HCT116 (cell line): Measurements from ENCODE around the gene SPTBN1. TPM values are rescaled to one million over a fixed set of nuclear protein-coding genes. Genes with fewer than 3 reads are reported as not detected.

ENCODE experiments used
- ATAC-seq: fragments of 200-7000 bp; cut with Tn5 transposase; 2 replicates; pipeline ENCODE4 v1.9.1; 2020; ENCODE audit warnings: mild to moderate bottlenecking, moderate library complexity
- BruUV-seq: library from RNA; stranded (reverse); fragments of 400-500 nt; replicated peaks from 2 replicates; lab custom pipeline; 2021; lab: Mats Ljungman, UMichigan
- CTCF ChIA-PET: fragments of 300-600 bp; sonication (Branson Sonifier 250); formaldehyde crosslinking; loops from one replicate; lab custom pipeline; 2021; ENCODE audit warnings: antibody characterized with exemption; lab: Charles Lee
- POLR2A ChIA-PET: fragments of 300-600, 350-600 bp; sonication (Branson Sonifier 250); formaldehyde crosslinking; loops from one replicate; lab custom pipeline; 2021; ENCODE audit warnings: antibody characterized with exemption; lab: Charles Lee
- RAD21 ChIA-PET, 2 experiments: fragments of 300-600 bp; sonication (Branson Sonifier 250); formaldehyde crosslinking; loops; one replicate each; lab custom pipeline; 2023; ENCODE audit warnings: low total read pairs in 2 of 2; ENCODE audit not compliant: uncharacterized antibody in 2 of 2, unreplicated experiment in 2 of 2, low non-redundant PET in 1 of 2; lab: Charles Lee
- DNase-seq: peaks from one replicate; pipeline ENCODE4 v3.0.0-alpha.2; 2010; ENCODE audit warnings: low read depth, low spot score
- H2AFZ ChIP-seq: fragments of 200-600 bp; shearing (Covaris generic), sonication (generic); 2 replicates; pipeline ENCODE4 v1.6.1; 2017; ENCODE audit warnings: low read depth, mixed run types, mixed read lengths, antibody characterized with exemption, low read length; ENCODE audit not compliant: poor library complexity, severe bottlenecking
- H3K27ac ChIP-seq: 2 replicates; pipeline ENCODE4 v1.5.1; 2012; ENCODE audit warnings: low read depth, low read length
- H3K27me3 ChIP-seq: fragments of 200-600 bp; sonication (generic); 2 replicates; pipeline ENCODE4 v1.6.1; 2016; ENCODE audit warnings: mixed run types, low read length, mixed read lengths; ENCODE audit not compliant: insufficient read depth
- H3K36me3 ChIP-seq, 2 experiments: fragments of 200-500 bp in 1 of 2; fragments of 200-600 bp in 1 of 2; sonication (Bioruptor generic) in 1 of 2; sonication (generic) in 1 of 2; 2 replicates each; pipeline versions ENCODE4 v1.5.1 to v1.6.1; 2014 to 2016; ENCODE audit warnings: low read length in 2 of 2, inconsistent platforms in 1 of 2, mixed read lengths in 1 of 2, mixed run types in 1 of 2; ENCODE audit not compliant: insufficient read depth in 2 of 2, control insufficient read depth in 1 of 2
- H3K4me1 ChIP-seq, 2 experiments: fragments of 200-600 bp in 1 of 2; sonication (generic) in 1 of 2; 2 replicates each; pipeline versions ENCODE4 v1.5.1 to v1.6.1; 2012 to 2017; ENCODE audit warnings: low read length in 2 of 2, inconsistent platforms in 1 of 2, mild to moderate bottlenecking in 1 of 2, mixed read lengths in 1 of 2, mixed run types in 1 of 2, moderate library complexity in 1 of 2; ENCODE audit not compliant: insufficient read depth in 2 of 2, control insufficient read depth in 1 of 2
- H3K4me2 ChIP-seq: fragments of 200-600 bp; sonication (generic); 2 replicates; pipeline ENCODE4 v1.6.1; 2017; ENCODE audit warnings: mixed run types, low read length, mixed read lengths
- H3K4me3 ChIP-seq, 2 experiments: fragments of 200-600 bp in 1 of 2; sonication (generic) in 1 of 2; replicated peaks in 1 of 2; 2 replicates each; pipeline ENCODE4 v1.5.1; 2011 to 2016; ENCODE audit warnings: low read length in 2 of 2, control low read depth in 1 of 2, low read depth in 1 of 2, mild to moderate bottlenecking in 1 of 2, mixed read lengths in 1 of 2, mixed run types in 1 of 2
- H3K79me2 ChIP-seq: fragments of 200-600 bp; sonication (generic); 2 replicates; pipeline ENCODE4 v1.6.1; 2017; ENCODE audit warnings: mild to moderate bottlenecking, mixed run types, low read length, moderate library complexity, mixed read lengths; ENCODE audit not compliant: insufficient read depth
- H3K9ac ChIP-seq: fragments of 200-600 bp; sonication (generic); 2 replicates; pipeline ENCODE4 v1.6.1; 2016; ENCODE audit warnings: low read length, mixed read lengths
- H3K9me2 ChIP-seq: fragments of 200-600 bp; sonication (generic), shearing (Covaris generic); 2 replicates; pipeline ENCODE4 v1.6.1; 2017; ENCODE audit warnings: mixed run types, mild to moderate bottlenecking, moderate library complexity; ENCODE audit not compliant: insufficient read depth
- H3K9me3 ChIP-seq, 2 experiments: fragments of 200-500 bp in 1 of 2; fragments of 200-600 bp in 1 of 2; sonication (Bioruptor generic) in 1 of 2; sonication (generic) in 1 of 2; 2 replicates each; pipeline ENCODE4 v1.6.1; 2014 to 2017; ENCODE audit warnings: low read length in 2 of 2, mixed read lengths in 2 of 2, inconsistent platforms in 1 of 2, low read depth in 1 of 2, mild to moderate bottlenecking in 1 of 2, mixed run types in 1 of 2, moderate library complexity in 1 of 2; ENCODE audit not compliant: control insufficient read depth in 1 of 2, insufficient read depth in 1 of 2
- H4K20me1 ChIP-seq: fragments of 200-600 bp; sonication (generic), shearing (Covaris generic); 2 replicates; pipeline ENCODE4 v1.6.1; 2017; ENCODE audit warnings: mixed run types, mild to moderate bottlenecking, moderate library complexity; ENCODE audit not compliant: insufficient read depth
- CEBPB ChIP-seq: IDR thresholded peaks from 2 replicates; pipeline ENCODE4 v1.6.1; 2012; ENCODE audit warnings: low read depth
- ELF1 ChIP-seq: IDR thresholded peaks from 2 replicates; pipeline ENCODE4 v1.6.1; 2012; ENCODE audit warnings: low read depth, borderline replicate concordance
- EZH2 ChIP-seq: fragments of 200-600 bp; sonication (generic); IDR thresholded peaks from 2 replicates; pipeline ENCODE4 v1.6.1; 2017; ENCODE audit warnings: antibody characterized with exemption, mixed run types
- FOSL1 ChIP-seq: IDR thresholded peaks from 2 replicates; pipeline ENCODE4 v1.6.1; 2012; ENCODE audit warnings: low read depth
- POLR2AphosphoS5 ChIP-seq: IDR thresholded peaks from 2 replicates; pipeline ENCODE4 v1.6.1; 2011; ENCODE audit warnings: mild to moderate bottlenecking, low read depth, low read length, moderate library complexity
- ZFX ChIP-seq: fragments of 450-650 bp; IDR thresholded peaks from 2 replicates; pipeline ENCODE4 v1.6.1; 2017
- intact Hi-C: fragments of 100-400 bp; cut with micrococcal nuclease; formaldehyde crosslinking; loops from 2 replicates; pipeline ENCODE4 v1.10.0; 2022
- total RNA-seq: library from RNA; stranded (reverse); gene quantifications from one replicate; pipeline ENCODE4 v1.2.1, GENCODE V29; 2021; ENCODE audit not compliant: unreplicated experiment
- TF ChIP-seq, protein P1 (sequence below): IDR thresholded peaks from 2 replicates; pipeline ENCODE4 v1.6.1; 2012
- TF ChIP-seq, protein P2 (sequence below): IDR thresholded peaks from 2 replicates; pipeline ENCODE4 v1.6.1; 2012; ENCODE audit warnings: low read depth

SPTBN1 gene
- total RNA-seq, 1 experiment from 2014 or later, result 84.4 TPM

DNA sequence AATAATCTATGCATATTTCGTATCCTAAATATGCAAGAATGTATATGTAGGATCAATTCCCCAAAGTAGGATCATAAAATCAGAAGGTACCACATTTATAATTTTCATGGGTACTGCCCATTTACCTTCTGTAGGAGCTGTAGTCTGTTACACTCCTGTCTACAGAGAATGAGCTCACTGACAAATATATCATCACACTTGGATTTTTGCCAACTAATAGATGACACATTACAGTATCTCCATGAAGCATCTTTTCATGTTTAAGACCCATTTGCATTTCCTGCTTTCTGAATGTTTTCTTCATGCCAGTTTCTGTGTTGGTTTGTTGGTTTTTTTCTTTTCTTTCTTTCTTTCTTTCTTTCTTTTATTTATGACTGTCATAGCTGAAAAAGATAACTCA, 196.4 kb downstream of the SPTBN1 start:
- Histone ChIP-seq H3K79me2 (no peaks in the 10 kb centered on the region), H3K4me2 (no peak overlapping the region), H4K20me1 (no peaks in the 10 kb centered on the region), H3K27me3 (no peaks in the 10 kb centered on the region), H3K27ac (no peak overlapping the region), H3K9ac (no peak overlapping the region), H3K9me3 (no peaks in the 10 kb centered on the region), H2AFZ (no peak overlapping the region), H3K4me1 (no peaks in the 10 kb centered on the region), H3K36me3 (peaks cover 26 to 37% of the 10 kb centered on the region in 2 experiments; a peak in 3 of 4 replicates), H3K4me3 (no peak overlapping the region), H3K9me2 (no peaks in the 10 kb centered on the region)
- ChIA-PET POLR2A (no interaction called here), RAD21 (no interaction called here), CTCF (no interaction called here)
- BruUV-seq, result no TSS peak
- no peak for TF ChIP-seq FOSL1
- TF ChIP-seq ZFX, result no peak
- TF ChIP-seq, protein P1, sequence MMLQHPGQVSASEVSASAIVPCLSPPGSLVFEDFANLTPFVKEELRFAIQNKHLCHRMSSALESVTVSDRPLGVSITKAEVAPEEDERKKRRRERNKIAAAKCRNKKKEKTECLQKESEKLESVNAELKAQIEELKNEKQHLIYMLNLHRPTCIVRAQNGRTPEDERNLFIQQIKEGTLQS, result no peak
- TF ChIP-seq POLR2AphosphoS5, result no peak
- TF ChIP-seq, protein P2, sequence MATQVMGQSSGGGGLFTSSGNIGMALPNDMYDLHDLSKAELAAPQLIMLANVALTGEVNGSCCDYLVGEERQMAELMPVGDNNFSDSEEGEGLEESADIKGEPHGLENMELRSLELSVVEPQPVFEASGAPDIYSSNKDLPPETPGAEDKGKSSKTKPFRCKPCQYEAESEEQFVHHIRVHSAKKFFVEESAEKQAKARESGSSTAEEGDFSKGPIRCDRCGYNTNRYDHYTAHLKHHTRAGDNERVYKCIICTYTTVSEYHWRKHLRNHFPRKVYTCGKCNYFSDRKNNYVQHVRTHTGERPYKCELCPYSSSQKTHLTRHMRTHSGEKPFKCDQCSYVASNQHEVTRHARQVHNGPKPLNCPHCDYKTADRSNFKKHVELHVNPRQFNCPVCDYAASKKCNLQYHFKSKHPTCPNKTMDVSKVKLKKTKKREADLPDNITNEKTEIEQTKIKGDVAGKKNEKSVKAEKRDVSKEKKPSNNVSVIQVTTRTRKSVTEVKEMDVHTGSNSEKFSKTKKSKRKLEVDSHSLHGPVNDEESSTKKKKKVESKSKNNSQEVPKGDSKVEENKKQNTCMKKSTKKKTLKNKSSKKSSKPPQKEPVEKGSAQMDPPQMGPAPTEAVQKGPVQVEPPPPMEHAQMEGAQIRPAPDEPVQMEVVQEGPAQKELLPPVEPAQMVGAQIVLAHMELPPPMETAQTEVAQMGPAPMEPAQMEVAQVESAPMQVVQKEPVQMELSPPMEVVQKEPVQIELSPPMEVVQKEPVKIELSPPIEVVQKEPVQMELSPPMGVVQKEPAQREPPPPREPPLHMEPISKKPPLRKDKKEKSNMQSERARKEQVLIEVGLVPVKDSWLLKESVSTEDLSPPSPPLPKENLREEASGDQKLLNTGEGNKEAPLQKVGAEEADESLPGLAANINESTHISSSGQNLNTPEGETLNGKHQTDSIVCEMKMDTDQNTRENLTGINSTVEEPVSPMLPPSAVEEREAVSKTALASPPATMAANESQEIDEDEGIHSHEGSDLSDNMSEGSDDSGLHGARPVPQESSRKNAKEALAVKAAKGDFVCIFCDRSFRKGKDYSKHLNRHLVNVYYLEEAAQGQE, result no peak
- TF ChIP-seq CEBPB, result no peak
- TF ChIP-seq ELF1, result no peak
- no peak for TF ChIP-seq EZH2
- intact Hi-C loops, result no loop called here
- no peak for DNase-seq
- ATAC-seq, result no peak
